K562 (cell line): ENCODE results near the gene LTK. TPM values are rescaled to one million over a fixed set of nuclear protein-coding genes. Genes with fewer than 3 reads are reported as not detected.

Experiments
- BHLHE40 ChIP-seq: IDR thresholded peaks from 2 replicates; pipeline ENCODE4 v1.6.1; 2011; ENCODE audit warnings: low read length, improper control_type of control experiment
- BRD4 ChIP-seq: fragments of 200-600 bp; sonication (generic); IDR thresholded peaks from 2 replicates; pipeline ENCODE4 v1.6.1; 2017; ENCODE audit warnings: inconsistent platforms
- CCNT2 ChIP-seq: IDR thresholded peaks from 2 replicates; pipeline ENCODE4 v1.6.1; 2011; ENCODE audit warnings: borderline replicate concordance, low read depth, mild to moderate bottlenecking, moderate library complexity, mixed read lengths, low read length; ENCODE audit not compliant: insufficient read length; ENCODE audit errors: extremely low read depth
- CREB1 ChIP-seq, 2 experiments: sonication (generic) in 1 of 2; formaldehyde crosslinking in 1 of 2; IDR thresholded peaks; 2 replicates each; pipeline versions ENCODE4 v1.6.1 to v1.8.0; 2012 to 2022; ENCODE audit warnings: inconsistent platforms in 1 of 2, mild to moderate bottlenecking in 1 of 2, missing genetic modification reagents in 1 of 2, moderate library complexity in 1 of 2
- DNMT1 ChIP-seq: fragments of 450-650 bp; IDR thresholded peaks from 2 replicates; pipeline ENCODE4 v1.6.1; 2016; ENCODE audit warnings: antibody characterized with exemption, mild to moderate bottlenecking
- E2F1 ChIP-seq: sonication (generic); formaldehyde crosslinking; IDR thresholded peaks from 2 replicates; pipeline ENCODE4 v1.8.1; 2023; ENCODE audit warnings: mild to moderate bottlenecking, missing genetic modification reagents, moderate library complexity
- FOXK2 ChIP-seq, 2 experiments: fragments of 450-650 bp; IDR thresholded peaks in 1 of 2; conservative IDR thresholded peaks in 1 of 2; 2 replicates each; pipeline ENCODE4 v1.6.1; 2016; ENCODE audit warnings: low read depth in 2 of 2, mild to moderate bottlenecking in 1 of 2
- HDAC8 ChIP-seq: fragments of 450-650 bp; IDR thresholded peaks from 2 replicates; pipeline ENCODE4 v1.6.1; 2016; ENCODE audit warnings: mild to moderate bottlenecking, missing genetic modification characterization, moderate library complexity, missing compliant biosample characterization
- MAFK ChIP-seq: IDR thresholded peaks from 2 replicates; pipeline ENCODE4 v1.6.1; 2011; ENCODE audit warnings: low read length, improper control_type of control experiment
- MCM2 ChIP-seq: fragments of 450-650 bp; IDR thresholded peaks from 2 replicates; pipeline ENCODE4 v1.6.1; 2017; ENCODE audit warnings: low read depth, mild to moderate bottlenecking
- MXD1 ChIP-seq: fragments of 250-450 bp; sonication (Bioruptor Pico); IDR thresholded peaks from 2 replicates; pipeline ENCODE4 v1.8.0; 2021; ENCODE audit warnings: borderline replicate concordance, mild to moderate bottlenecking, moderate library complexity; ENCODE audit not compliant: poor library complexity, severe bottlenecking
- NFXL1 ChIP-seq: fragments of 450-650 bp; formaldehyde crosslinking; IDR thresholded peaks from 2 replicates; pipeline ENCODE4 v1.4.0; 2021; ENCODE audit warnings: mild to moderate bottlenecking
- NUFIP1 ChIP-seq: fragments of 450-650 bp; IDR thresholded peaks from 2 replicates; pipeline ENCODE4 v1.6.1; 2018; ENCODE audit not compliant: partially characterized antibody
- TEAD2 ChIP-seq: fragments of 450-650 bp; IDR thresholded peaks from 2 replicates; pipeline ENCODE4 v1.6.1; 2016; ENCODE audit warnings: missing genetic modification characterization, control low read depth, missing compliant biosample characterization
- USF2 ChIP-seq: sonication (generic); formaldehyde crosslinking; IDR thresholded peaks from 2 replicates; pipeline ENCODE4 v1.5.0; 2020; ENCODE audit warnings: missing genetic modification reagents
- XRCC4 ChIP-seq: IDR thresholded peaks from one replicate; pipeline ENCODE4 v1.6.1; 2011; ENCODE audit not compliant: insufficient read depth, insufficient read length; ENCODE audit errors: extremely low read depth
- ZBTB26 ChIP-seq: fragments of 450-650 bp; formaldehyde crosslinking; IDR thresholded peaks from 2 replicates; pipeline ENCODE4 v1.4.0; 2022; ENCODE audit warnings: missing genetic modification characterization
- ZBTB34 ChIP-seq: fragments of 250-450 bp; sonication (Bioruptor Pico); IDR thresholded peaks from 2 replicates; pipeline ENCODE4 v1.8.0; 2021; ENCODE audit warnings: mild to moderate bottlenecking, moderate library complexity
- ZNF384 ChIP-seq: IDR thresholded peaks from 2 replicates; pipeline ENCODE4 v1.6.1; 2012; ENCODE audit warnings: low read depth, low read length, improper control_type of control experiment
- ZNF707 ChIP-seq: fragments of 250-450 bp; sonication (Bioruptor Pico); conservative IDR thresholded peaks from 2 replicates; pipeline ENCODE4 v1.8.0; 2022; ENCODE audit warnings: inconsistent platforms, mild to moderate bottlenecking, moderate library complexity
- ZNF77 ChIP-seq: fragments of 250-450 bp; sonication (Bioruptor Pico); IDR thresholded peaks from 2 replicates; pipeline ENCODE4 v1.5.0; 2020
- ZNF780A ChIP-seq: fragments of 250-450 bp; sonication (Bioruptor Pico); IDR thresholded peaks from 2 replicates; pipeline ENCODE4 v1.5.0; 2021; ENCODE audit warnings: mild to moderate bottlenecking
- polyA plus RNA-seq, 8 experiments: library from polyadenylated mRNA; depleted of rRNA in 4 of 8; stranded (reverse) in 5 of 8; unstranded in 3 of 8; fragments of >200 nt; fragmentation: Nextera tagmentation in 2 of 8; fragmentation: Illumina TruSeq in 1 of 8; extraction: Ambion mirVana in 2 of 8; extraction: Trizol in 1 of 8; gene quantifications; 2 replicates each; pipeline versions ENCODE4 v1.2.1 to v1.2.3, GENCODE V29; 2011 to 2014; ENCODE audit warnings: inconsistent platforms in 1 of 8, missing spikeins in 1 of 8
- total RNA-seq, 7 experiments: library from RNA; depleted of rRNA in 6 of 7; stranded (reverse); fragments of >200 nt in 6 of 7; fragmentation: Illumina TruSeq in 2 of 7; extraction: Trizol in 2 of 7; gene quantifications; 2 replicates each; pipeline versions ENCODE4 v1.2.1 to v1.2.3, GENCODE V29; 2011 to 2021; ENCODE audit warnings: low replicate concordance in 1 of 7

Gene LTK
- total and polyA plus RNA-seq, 9 of the 15 experiments (the other 6 are each of a cell fraction or from before 2014, with no cell fraction given) = 0.25 to 4.4 (median 1.8) TPM

GRCh38 chr15:41495736-41496599 lies 17.7 kb downstream of the LTK start (continued):
- no peak for TF ChIP-seq BRD4
- peak; percentile 87 for TF ChIP-seq CCNT2
- TF ChIP-seq ZNF780A (CRISPR knock-in tag) = no peak
- TF ChIP-seq NFXL1 = no peak
- TF ChIP-seq MXD1 (CRISPR knock-in tag) = no peak
- no peak for TF ChIP-seq DNMT1
- TF ChIP-seq FOXK2 (conservative IDR thresholded peaks at IDR 0.05 in 1 of 2, IDR thresholded peaks at IDR 0.05 in 1 of 2; ENCODE audit: low read depth in 2 of 2) = peak; percentile 74 to 85
- TF ChIP-seq ZNF77 = no peak
- no peak for TF ChIP-seq ZNF707 (CRISPR knock-in tag)
- no peak for TF ChIP-seq NUFIP1
- no peak for TF ChIP-seq HDAC8 (tag)
- no peak for TF ChIP-seq ZNF384
- TF ChIP-seq BHLHE40 = no peak
- no peak for TF ChIP-seq XRCC4
- no peak for TF ChIP-seq MAFK
- no peak for TF ChIP-seq ZBTB26
- TF ChIP-seq E2F1 (CRISPR knock-in tag) = no peak
- no peak for TF ChIP-seq MCM2
- no peak for TF ChIP-seq TEAD2 (tag)
- TF ChIP-seq CREB1 (IDR thresholded peaks at IDR 0.05) = no peak
- peak; percentile 22; the same call in 1 of the 2 replicates for TF ChIP-seq CREB1 (CRISPR knock-in tag; IDR thresholded peaks at IDR 0.05)
- TF ChIP-seq USF2 (CRISPR knock-in tag) = no peak
- TF ChIP-seq ZBTB34 (CRISPR knock-in tag) = no peak
